GM12874 (cell line): ENCODE measurements around the gene PPP2R5D.

Experiments used
- TF ChIP-seq, protein P1 (sequence below): IDR thresholded peaks from 2 replicates; pipeline ENCODE4 v1.5.1; 2011; ENCODE audit warnings: low read depth, mild to moderate bottlenecking, control low read depth, low read length, moderate library complexity; ENCODE audit not compliant: insufficient read depth

The PPP2R5D gene

DNA sequence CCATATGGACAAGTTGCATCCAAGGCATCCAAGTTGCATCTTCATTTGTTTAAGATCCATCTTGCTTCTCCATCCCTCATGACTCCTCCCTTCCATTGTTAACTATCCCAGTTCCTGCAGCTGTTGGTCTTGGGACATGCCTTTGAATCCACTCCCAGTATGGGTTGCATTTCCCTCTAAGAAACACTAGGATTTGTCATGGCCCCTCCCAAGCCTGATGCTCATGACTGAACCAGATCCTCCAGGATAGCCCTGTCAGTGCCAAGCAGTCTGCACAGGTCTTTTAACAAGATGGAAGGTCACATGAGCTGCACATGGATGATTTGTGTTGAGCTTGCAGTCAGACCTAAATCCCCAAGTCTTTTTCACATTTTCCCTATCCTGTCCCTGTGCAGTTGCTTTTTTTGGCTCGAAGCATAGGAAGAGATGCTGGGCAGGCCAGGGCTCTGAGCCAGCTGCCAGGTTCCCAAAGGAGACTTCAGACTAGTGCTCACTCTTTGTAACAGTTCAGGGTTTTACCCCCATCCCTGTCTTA is 4.2 kb downstream of the PPP2R5D start:
- TF ChIP-seq, protein P1, sequence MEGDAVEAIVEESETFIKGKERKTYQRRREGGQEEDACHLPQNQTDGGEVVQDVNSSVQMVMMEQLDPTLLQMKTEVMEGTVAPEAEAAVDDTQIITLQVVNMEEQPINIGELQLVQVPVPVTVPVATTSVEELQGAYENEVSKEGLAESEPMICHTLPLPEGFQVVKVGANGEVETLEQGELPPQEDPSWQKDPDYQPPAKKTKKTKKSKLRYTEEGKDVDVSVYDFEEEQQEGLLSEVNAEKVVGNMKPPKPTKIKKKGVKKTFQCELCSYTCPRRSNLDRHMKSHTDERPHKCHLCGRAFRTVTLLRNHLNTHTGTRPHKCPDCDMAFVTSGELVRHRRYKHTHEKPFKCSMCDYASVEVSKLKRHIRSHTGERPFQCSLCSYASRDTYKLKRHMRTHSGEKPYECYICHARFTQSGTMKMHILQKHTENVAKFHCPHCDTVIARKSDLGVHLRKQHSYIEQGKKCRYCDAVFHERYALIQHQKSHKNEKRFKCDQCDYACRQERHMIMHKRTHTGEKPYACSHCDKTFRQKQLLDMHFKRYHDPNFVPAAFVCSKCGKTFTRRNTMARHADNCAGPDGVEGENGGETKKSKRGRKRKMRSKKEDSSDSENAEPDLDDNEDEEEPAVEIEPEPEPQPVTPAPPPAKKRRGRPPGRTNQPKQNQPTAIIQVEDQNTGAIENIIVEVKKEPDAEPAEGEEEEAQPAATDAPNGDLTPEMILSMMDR = no peak

DNA sequence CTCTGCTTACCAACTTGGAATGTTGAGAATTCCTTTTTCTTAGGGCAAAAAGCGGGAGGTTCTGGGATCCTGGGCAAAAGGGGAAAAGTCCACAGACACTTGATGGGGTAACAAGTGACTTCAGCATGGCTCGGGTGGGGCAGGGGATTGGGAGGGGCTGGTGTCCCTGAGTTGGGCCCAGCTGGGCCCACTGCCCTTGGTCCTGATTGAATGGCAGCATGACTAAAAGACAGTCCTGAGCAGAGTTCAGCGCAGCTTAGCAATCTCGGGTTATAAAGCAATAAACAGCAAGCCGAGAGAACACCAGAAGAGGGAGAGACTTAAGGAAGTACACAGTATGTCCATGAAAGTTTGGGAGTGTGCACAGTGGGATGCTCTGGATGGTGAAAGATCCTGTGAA is 5.6 kb downstream of the PPP2R5D start:
- TF ChIP-seq, protein P1 = no peak

DNA sequence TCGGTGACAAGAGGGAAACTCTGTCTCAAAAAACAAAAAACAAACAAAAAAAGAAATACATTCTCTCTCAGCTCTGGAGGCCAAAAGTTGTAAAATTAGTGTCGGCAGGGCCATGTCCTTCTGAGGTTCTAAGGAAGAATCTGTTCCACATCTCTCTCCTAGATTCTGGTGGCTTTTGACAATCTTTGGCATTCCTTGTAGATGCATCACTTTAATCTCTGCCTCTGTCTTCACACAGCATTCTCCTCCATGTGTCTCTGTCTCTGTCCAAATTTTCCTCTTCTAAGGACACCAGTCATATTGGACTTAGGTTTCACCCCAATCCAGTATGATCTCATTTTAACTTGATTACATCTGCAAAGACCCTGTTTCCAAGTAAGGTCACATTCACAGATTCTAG is 9.1 kb downstream of the PPP2R5D start:
- TF ChIP-seq, protein P1 = no peak

DNA sequence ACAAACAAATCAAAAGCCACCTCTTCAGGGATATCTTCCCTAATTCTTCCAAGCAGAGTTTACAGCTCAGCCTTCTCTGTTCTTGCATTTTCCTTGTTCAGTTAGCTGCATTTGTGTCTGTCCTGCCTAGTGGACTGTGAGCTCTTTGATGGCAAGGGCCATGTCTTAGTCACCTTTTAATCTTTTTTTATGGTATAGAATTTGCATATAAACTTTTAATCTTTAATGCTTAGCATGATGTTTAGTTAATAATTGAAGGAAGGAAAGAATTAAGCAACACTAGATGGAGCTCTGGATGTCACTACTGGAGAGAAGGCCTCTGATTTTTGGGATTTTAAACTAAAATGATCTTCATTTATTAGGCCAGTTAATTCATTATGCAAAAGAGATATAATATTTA is 12.1 kb downstream of the PPP2R5D start:
- TF ChIP-seq, protein P1 = no peak

DNA sequence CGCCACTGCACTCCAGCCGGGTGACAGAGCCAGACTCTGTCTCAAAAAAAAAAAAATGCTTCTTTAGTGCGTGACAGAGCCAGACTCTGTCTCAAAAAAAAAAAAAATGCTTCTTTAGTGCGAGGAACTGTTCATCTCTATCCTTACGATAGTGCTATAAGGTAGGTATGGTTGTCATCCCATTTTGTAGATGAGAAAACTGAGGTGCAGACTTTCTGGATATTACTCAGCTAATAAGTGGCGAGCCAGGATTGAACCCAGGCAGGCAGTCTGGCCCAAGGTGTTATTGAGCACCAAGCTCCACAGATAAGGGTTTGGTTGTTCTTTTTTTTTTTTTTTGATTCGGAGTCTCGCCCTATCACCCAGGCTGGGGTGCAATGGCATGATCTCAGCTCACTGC is 17.5 kb downstream of the PPP2R5D start:
- TF ChIP-seq, protein P1 = no peak

DNA sequence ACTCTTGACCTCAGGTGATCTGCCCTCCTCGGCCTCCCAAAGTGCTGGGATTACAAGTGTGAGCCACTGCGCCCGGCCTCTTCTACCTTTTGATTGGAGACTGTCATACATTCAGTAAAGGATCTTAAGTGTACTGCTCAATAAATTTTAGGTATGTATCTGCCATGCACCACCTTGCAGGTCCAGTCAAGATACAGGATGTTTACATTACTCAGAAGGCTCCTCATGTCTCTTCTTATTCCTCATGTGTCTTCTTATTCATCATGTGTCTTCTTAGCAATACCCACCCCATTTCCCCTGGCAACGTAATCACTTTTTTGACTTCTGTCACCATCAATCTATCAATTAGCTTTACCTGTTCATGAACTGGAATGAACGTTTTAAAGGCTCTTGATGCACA is 21.5 kb downstream of the PPP2R5D start:
- TF ChIP-seq, protein P1 = no peak

DNA sequence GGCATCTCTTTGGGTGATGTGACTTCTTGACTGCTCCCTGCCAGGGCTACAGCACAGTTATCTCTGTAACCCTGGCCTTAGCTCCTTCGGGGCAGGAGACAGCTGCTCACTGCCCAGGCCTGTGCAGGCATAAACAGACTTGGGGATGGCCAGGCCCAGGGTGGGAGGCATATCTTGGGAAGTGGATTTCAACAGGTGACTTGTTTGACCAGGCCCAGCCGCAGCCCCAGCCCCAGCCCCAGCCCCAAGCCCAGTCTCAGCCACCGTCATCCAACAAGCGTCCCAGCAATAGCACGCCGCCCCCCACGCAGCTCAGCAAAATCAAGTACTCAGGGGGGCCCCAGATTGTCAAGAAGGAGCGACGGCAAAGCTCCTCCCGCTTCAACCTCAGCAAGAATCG is 21.9 kb downstream of the PPP2R5D start:
- TF ChIP-seq, protein P1 = no peak
